HG03097 (cell line): Measurements from ENCODE around the gene HTR3D.
"Not testable (repeated sequence)": the region's sequence is repeated elsewhere in the genome, so short reads cannot be mapped to it uniquely, and the experiment has no call there.

Source experiments
- ATAC-seq: cut with Tn5 transposase; IDR thresholded peaks from one replicate; pipeline ENCODE4 v1.9.1; 2021; ENCODE audit not compliant: unreplicated experiment, low FRiP score

Gene HTR3D

DNA sequence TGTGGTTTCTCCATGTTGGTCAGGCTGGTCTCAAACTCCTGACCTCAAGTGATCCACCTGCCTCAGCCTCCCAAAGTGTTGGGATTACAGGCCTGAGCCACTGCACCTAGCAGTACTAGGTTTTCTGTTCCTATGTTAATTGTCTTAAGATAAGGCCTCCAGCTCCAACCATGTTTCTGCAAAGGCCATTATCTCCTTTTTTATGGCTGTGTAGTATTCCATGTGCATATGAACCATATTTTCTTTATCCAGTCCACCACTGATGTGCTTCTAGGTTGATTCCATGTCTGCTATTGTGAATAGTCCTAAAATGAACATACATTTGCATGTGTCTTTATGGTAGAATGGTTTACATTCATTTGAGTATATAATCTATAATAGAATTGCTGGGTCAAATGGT, 31.1 kb downstream of the HTR3D start:
- ATAC-seq, result no peak

DNA sequence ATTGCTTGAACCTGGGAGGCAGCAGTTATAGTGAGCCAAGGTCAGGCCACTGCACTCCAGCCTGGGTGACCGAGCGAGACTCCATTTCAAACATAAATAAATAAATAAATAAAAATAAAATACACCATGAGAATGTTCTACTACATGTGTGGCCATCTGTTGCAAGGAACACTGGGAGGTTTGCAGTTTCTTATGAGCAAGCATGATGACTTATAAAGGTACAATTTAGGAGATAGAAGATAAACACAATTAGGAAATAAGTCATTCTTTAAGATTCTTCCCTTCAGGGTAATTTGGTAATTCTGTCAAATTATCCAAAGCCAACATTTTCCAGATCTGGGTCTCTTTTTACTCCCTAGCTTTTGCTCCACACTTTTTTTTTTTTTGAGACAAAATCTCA, 34.7 kb downstream of the HTR3D start:
- ATAC-seq, result no peak

DNA sequence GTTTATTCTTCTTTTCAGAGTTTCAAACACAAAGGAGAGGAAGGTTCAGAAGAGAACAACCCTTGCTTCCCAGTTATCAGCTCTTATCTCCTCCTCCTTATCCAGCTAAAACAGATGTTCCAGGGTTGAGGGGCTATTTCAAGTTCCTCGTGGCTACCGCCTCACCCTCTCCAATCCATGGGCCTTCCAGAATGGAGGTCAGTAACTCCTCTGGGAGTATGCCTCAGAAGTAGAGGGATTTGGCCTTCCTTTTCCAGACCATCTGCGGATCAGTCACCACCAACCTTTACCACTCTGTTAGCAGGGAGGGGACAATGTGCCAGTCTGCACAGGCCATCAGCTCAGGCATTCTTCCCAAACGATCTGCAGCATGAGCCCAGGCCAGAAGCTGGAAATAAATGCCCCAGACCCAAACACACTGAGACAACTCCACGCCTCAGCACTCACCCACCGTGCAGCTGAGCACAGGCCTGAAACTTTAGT, 36.1 kb downstream of the HTR3D start:
- ATAC-seq, result no peak

DNA sequence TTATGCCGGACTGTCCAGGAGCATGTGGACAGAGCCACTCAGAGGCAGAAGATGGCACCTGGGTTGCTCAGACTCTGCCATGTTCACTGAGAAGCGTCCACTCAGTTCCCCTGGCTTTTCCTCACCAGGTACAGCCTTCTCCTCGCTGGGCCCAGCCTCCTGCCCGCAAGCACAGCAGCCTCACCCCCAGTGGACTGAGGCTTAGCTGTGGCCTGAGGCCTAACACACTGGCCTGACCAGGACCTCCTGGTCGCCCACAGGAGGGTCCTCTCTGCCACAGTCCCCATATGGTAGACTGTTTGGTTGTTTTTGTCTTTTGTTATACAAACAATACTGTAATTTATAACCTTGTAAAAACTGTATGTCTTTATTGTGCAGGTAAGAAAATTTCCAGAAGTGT, 36.8 kb downstream of the HTR3D start:
- ATAC-seq, result no peak

DNA sequence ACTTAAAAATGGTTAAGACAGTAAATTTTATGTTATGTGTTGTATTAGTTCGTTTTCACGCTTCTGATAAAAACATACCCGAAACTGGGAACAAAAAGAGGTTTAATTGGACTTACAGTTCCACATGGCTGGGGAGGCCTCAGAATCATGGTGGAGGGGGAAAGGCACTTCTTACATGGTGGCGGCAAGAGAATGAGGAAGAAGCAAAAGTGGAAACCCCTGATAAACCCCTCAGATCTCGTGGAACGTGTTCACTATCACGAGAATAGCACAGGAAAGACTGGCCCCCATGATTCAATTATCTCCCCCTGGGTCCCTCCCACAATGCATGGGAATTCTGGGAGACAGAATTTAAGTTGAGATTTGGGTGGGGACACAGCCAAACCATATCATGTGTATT, 39.6 kb downstream of the HTR3D start:
- ATAC-seq, result not testable (repeated sequence)

DNA sequence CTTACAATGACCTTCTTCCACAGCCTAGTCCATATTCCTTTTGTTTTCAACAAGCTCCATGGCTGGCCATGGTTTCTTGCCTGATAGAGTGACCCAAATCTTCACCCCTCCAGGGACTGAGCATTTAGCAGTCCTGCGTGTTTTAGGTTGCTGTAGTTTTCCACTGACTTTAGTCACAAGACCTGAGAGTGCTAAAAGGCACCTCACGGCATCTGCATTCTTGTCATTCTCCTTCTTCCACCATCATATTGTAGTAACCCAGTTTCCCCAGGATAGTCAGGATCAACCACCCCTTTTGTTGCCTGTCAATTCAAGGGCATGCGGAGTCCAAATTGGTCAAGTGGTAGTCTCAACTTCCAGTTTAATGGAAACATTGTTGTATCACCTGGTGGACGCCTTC, 42.1 kb downstream of the HTR3D start:
- ATAC-seq, result no peak

DNA sequence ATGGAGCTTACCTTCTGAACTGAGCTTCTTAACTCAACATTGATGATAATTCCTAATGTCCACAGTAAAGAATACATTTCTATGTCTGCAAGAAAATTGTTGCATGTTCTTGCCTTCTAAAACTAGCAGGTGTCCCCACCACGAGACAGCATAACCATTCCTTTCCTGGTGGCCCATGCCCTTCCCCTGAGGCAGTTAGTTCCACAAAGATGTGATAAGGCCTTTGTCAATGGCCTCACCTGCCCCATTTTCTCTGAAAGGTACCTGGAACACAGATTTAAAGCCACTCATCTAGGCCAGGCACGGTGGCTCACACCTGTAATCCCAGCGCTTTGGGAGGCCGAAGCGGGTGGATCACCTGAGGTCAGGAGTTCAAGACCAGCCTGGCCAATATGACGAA, 44.4 kb downstream of the HTR3D start:
- ATAC-seq, result no peak

DNA sequence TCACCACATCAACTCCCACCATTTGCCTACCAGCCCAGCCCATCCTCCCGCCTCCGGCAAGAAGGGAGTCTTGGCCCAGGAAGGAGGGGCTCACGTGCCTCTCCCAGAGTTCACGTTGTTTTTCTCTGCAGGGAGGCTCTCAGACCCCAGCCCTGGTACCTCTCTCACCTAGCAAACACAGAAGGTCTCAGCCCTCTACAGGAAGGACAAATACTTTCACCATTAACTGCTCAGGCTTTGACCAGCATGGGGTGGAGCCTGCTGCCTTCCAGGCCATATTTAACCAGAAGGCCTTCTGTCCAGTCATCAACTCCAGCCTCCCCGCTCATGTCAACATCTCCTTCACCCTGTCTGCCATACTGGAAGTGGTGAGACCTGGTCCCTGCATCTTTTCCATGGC, 46.3 kb downstream of the HTR3D start:
- ATAC-seq, result no peak

DNA sequence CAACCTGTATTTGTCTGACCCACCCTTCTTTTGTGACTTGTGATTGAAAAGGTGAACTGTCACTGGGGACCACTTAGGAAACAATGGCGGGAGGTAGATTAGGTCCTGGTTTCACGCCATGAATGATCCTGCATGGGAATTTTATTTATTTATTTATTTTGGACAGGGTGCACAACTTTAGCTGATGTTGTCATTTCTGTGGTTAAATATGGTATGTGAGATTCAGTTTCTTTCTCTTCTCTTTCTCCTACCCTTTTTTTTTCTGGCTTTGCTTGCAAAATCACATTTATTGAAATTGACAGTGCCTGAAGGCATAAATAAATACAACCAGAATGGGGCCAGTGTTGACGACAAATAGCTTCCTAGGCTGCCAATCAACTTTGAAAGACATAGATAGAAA, 47.3 kb downstream of the HTR3D start:
- no peak for ATAC-seq

DNA sequence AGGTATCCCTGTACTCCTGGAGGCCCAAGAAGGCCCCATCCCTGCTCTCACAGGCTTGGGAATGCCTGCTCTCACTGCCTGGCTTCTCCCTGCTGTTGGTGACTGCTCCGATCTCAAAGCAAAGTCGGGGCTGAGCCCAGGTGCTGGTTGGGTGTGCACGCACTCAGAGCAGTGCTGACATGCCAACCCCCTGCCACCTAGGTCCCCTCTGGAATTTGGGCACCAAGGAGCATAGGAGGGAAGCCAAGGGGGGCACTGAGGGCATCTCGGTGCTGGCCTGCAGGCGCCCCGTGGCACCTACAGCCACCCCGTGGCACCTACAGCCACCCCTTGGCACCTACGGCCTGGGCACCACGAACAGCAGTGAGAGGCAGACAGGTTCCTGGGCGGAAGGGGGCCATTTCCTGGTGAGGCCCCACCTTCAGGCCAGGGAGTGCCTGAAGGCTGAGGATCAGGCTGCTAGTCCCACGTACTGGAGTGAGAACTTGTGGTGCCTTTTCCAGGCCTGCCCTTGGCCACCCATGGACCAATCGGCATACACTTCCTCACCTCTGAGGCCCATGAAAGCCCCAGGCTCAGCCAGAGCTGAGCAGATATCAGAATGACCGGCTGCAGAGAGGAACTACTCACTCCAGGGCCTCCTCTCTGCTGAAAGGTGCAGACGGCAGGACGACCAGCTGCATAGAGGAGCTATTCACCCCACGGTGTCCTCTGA, 49.7 kb downstream of the HTR3D start:
- no peak for ATAC-seq

DNA sequence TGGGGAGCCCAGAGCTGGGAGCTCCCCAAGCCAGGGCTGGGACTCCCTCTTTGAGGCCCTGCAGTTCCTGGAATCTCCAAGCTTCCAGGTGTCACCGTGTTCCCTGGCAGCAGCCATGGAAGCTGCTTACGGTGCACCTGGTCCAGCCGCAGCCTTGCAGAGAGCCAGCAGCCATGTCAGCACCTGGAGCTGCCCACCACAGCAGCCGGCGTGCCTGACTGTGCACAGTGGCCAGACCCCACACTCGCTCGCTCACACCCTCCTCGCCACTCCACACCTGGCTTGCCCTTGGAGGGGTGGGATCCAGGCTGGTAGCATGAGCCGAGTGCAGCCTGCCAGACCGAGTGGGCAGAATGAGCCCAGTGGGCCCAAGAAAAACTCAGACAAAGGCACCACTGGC, 50.5 kb downstream of the HTR3D start:
- no peak for ATAC-seq

DNA sequence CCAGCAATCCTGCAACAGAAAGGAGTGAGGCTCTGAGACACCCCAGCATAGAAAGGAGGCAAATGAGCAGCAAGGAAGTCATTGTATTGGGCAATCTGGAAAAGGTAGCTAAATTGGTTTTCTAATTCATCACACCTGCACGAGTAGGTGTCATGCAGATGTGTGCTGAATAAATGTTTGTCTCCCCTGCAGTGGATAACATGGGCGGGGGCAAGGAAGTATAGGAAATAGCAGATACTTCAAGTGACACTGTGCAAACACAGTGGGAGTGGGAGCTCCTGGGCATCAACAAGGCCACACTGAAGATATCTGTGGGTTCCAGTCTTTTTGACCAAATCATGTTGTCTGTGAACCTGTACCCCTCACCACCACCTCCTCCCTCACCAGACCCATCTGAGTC, 50.9 kb downstream of the HTR3D start:
- ATAC-seq, result no peak

DNA sequence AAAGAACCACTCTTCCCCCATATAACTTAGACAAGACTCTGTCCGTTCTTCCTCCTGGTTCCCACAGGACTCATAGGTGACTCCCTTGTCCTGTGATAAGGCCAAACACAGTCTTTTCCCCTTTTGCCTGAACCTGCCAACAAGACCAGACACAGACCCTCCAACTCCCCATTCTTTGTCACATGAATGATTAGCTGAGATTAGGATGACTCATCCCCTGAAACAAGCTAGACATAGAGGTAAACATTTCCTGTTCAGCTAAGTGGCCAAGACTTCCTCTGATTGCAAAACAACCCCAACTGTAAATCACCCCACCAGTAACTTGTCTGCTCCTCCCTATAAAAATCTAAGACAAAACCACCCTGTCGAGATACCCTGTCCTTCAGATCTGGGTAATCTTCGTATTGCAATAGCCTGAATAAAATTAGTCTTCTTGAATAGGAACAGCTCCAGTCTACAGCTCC, 53.9 kb downstream of the HTR3D start:
- no peak for ATAC-seq
